Activated naive CD4-positive, alpha-beta T cell treated with Interleukin-2 at 50 U/mL for 16 hours (primary cell): ENCODE measurements around the gene OVAAL.

Source experiments
- DNase-seq: peaks from one replicate; pipeline ENCODE4 v3.0.0-alpha.2; 2020

Gene OVAAL

DNA sequence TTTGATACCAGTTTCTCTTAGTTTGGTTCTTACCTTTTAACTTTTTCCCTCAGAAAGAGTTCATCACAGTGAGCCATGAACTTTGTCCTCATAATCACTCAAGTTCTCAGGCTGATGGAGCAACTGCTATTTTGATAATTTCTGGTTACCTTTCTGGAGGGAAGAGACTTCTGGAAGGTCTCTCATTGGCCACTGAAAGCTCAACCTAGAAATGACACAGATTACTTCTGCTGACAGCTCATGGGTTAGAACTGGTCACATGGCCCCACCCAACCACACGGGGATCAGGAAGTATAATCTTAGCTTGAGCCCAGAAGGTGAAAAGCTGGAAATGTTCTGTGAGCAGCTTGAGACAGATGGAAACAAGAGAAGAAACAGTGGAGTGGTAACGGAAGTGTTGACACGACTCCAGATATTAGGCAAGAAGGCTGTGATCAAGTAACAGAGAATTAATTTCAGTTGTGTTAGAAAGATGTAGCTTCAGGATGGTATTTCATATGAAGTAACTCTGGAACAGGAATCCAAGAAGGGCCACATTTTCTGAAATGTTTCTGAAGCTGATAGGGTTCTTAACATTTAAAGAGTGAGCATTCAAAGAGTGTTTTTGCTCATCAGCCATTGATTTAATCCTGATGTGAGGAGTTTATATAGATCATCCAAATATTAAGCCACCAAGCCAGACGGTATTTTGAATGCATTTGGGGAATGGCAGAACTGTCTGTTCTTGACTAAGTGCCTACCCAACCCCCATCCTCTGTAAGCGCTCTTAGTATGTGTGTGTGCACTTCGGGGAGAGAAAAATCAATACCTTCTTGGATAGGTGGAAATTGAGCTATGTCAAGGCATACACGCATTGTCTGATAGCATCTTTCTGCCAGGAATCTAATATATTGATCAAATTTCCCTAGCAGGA lies 51.1 kb downstream of the OVAAL start:
- DNase-seq, result no peak

DNA sequence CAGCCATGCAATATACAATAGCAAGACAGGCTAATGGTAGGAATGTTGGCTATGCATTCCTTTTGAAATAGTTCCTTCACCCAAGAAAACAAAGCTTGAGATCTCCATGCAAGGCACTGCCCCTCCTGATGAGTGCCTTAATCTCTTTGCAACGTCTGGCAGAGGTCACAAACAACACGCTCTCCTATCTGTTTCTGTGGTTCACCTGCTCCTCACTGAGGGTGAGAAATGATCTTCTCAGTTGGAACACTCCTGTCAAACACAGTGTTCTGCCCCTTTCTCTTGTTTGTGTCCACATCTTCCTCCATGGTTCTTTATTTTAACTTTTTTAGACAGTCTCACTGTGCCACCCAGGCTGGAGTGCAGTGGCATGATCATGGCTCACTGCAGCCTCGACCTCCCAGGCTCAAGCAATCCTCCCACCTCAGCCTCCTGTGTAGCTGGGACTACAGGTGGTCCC lies 51.8 kb downstream of the OVAAL start:
- no peak for DNase-seq

GRCh38 chr1:180611016-180611930 lies 52.5 kb downstream of the OVAAL start:
- DNase-seq, result no peak

DNA sequence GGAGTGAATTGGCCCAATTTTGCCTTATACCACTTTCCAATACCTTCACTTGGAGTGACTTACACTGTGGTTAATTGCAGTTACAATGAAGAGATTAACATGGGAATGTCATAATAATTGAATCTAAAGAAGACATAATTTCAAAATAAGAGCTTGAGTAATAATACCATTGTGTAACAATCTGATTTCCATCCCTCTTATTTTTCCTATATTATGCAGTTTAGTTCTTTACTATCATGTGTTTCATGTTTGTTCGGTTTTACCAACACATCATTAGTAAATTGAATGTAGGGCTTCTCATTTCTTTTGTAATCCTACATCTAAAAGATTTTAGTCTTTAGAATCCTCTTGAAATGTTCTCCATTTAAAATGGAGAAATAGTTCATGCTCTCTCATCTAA lies 53.9 kb downstream of the OVAAL start:
- no peak for DNase-seq

DNA sequence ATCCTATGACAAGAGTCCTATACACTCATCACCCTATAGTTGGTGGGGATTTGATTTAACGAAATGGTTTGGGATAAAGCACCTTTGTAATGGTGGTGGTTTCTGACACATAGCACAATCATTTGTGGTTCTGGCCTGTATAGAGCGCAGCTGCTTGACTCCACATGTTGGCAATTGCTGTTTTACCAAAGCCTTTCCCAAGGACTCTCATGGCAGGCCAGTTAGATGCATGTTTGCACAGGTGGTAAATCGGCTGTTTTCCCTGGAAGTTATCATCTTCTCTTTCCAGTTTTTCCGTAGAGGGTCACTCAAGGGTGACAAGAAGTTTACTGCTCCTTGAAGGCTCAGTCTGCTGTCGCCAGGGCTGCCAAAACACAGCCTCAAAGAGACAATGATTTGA lies 56.0 kb downstream of the OVAAL start:
- DNase-seq, result no peak

DNA sequence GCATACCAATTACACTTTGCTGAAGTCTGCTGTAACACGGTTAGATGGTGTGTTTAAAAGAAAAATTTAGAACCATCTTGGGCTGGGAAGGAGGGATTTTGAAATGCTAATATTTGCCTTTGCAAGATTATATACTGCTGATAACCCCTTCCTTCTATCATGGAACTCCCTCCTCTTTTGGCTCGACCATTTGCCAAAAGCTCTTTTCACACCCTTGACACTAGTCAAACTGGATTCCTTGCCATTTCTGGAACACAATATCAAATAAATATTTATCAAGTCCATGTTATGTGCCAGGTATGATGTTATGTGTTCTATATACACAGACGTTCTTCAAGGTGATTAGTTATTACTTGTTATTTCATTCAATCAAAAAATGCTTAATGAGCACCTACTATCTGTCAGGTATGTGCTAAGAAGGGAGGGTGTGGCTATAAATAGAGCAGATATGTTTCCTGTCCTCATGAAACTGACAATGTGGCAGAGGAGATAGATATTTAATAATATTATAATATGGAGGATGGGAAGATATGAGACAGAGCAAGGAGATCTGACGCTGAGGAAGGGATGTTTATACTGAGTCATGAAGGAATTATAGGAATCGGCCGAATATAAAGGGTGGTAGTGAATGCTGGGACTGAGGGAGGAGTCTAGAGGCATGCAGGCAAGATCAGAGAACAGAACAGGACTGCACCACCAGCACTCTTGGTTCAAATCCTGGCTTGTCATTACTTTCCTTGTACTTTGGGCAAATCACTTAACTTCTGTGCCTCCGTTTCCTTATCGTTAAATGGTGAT lies 56.9 kb downstream of the OVAAL start:
- DNase-seq, result no peak
